H9 (cell line): ENCODE data around the gene MSLN. TPM values are rescaled to one million over a fixed set of nuclear protein-coding genes. Genes with fewer than 3 reads are reported as not detected.

Experiments used
- DNase-seq: peaks from one replicate; pipeline ENCODE4 v3.0.0-alpha.2; 2017
- H2AFZ ChIP-seq: one replicate; pipeline ENCODE4 v1.6.1; 2013; ENCODE audit warnings: mild to moderate bottlenecking, low read length, control low read depth, moderate library complexity
- H2AK5ac ChIP-seq: 2 replicates; pipeline ENCODE4 v1.6.1; 2013; ENCODE audit warnings: low read length, control low read depth, mixed read lengths; ENCODE audit not compliant: insufficient read length
- H2BK120ac ChIP-seq: one replicate; pipeline ENCODE4 v1.6.1; 2013; ENCODE audit warnings: low read depth, mild to moderate bottlenecking, low read length, control low read depth, inconsistent platforms; ENCODE audit not compliant: poor library complexity, severe bottlenecking
- H2BK12ac ChIP-seq: 2 replicates; pipeline ENCODE4 v1.6.1; 2013; ENCODE audit warnings: low read length, control low read depth, mixed read lengths, low read depth; ENCODE audit not compliant: insufficient read length
- H2BK15ac ChIP-seq: 2 replicates; pipeline ENCODE4 v1.6.1; 2013; ENCODE audit warnings: low read depth, low read length, control low read depth
- H2BK20ac ChIP-seq: one replicate; pipeline ENCODE4 v1.6.1; 2013; ENCODE audit warnings: low read depth, mild to moderate bottlenecking, low read length, control low read depth, inconsistent platforms; ENCODE audit not compliant: poor library complexity, severe bottlenecking
- H2BK5ac ChIP-seq: 2 replicates; pipeline ENCODE4 v1.6.1; 2013; ENCODE audit warnings: low read length, control low read depth, mixed read lengths; ENCODE audit not compliant: insufficient read length
- H3K14ac ChIP-seq: 2 replicates; pipeline ENCODE4 v1.6.1; 2013; ENCODE audit warnings: low read length, control low read depth; ENCODE audit not compliant: insufficient read depth
- H3K18ac ChIP-seq: 2 replicates; pipeline ENCODE4 v1.6.1; 2013; ENCODE audit warnings: low read depth, mild to moderate bottlenecking, mixed read lengths, low read length, control low read depth; ENCODE audit not compliant: insufficient read length
- H3K23ac ChIP-seq: 2 replicates; pipeline ENCODE4 v1.6.1; 2013; ENCODE audit warnings: low read length, control low read depth, mixed read lengths, low read depth; ENCODE audit not compliant: insufficient read length
- H3K23me2 ChIP-seq: 2 replicates; pipeline ENCODE4 v1.6.1; 2013; ENCODE audit warnings: low read depth, mild to moderate bottlenecking, mixed read lengths, low read length, control low read depth; ENCODE audit not compliant: insufficient read length, poor library complexity, severe bottlenecking
- H3K27ac ChIP-seq: 2 replicates; pipeline ENCODE4 v1.5.1; 2013; ENCODE audit warnings: low read length, control low read depth, mixed read lengths, low read depth; ENCODE audit not compliant: insufficient read length
- H3K27me3 ChIP-seq: 2 replicates; pipeline ENCODE4 v1.6.1; 2013; ENCODE audit warnings: low read length, control low read depth, inconsistent platforms; ENCODE audit not compliant: insufficient read depth
- H3K4ac ChIP-seq: 2 replicates; pipeline ENCODE4 v1.6.1; 2013; ENCODE audit warnings: low read depth, mild to moderate bottlenecking, control low read depth, inconsistent platforms, low read length, moderate library complexity
- H3K4me1 ChIP-seq: 2 replicates; pipeline ENCODE4 v1.6.1; 2013; ENCODE audit warnings: low read length, control low read depth, inconsistent platforms; ENCODE audit not compliant: insufficient read depth
- H3K4me2 ChIP-seq: 2 replicates; pipeline ENCODE4 v1.6.1; 2013; ENCODE audit warnings: low read length, control low read depth, mixed read lengths; ENCODE audit not compliant: insufficient read length, insufficient read depth
- H3K56ac ChIP-seq: 2 replicates; pipeline ENCODE4 v1.6.1; 2013; ENCODE audit warnings: low read depth, mild to moderate bottlenecking, mixed read lengths, low read length, control low read depth; ENCODE audit not compliant: insufficient read length
- H3K79me1 ChIP-seq: 2 replicates; pipeline ENCODE4 v1.6.1; 2013; ENCODE audit warnings: low read depth, mild to moderate bottlenecking, moderate library complexity, low read length, control low read depth, inconsistent platforms; ENCODE audit not compliant: insufficient read depth, poor library complexity, severe bottlenecking
- H3K79me2 ChIP-seq: 2 replicates; pipeline ENCODE4 v1.6.1; 2013; ENCODE audit warnings: low read length, control low read depth, inconsistent platforms; ENCODE audit not compliant: insufficient read depth
- H3K9ac ChIP-seq: 2 replicates; pipeline ENCODE4 v1.6.1; 2013; ENCODE audit warnings: low read length, control low read depth, mixed read lengths; ENCODE audit not compliant: insufficient read length; ENCODE audit errors: extremely low read depth
- H3K9me3 ChIP-seq: one replicate; pipeline ENCODE4 v1.6.1; 2013; ENCODE audit warnings: low read depth, low read length, inconsistent platforms; ENCODE audit not compliant: control insufficient read depth
- H3T11ph ChIP-seq: one replicate; pipeline ENCODE4 v1.6.1; 2013; ENCODE audit warnings: mild to moderate bottlenecking, low read length, control low read depth, inconsistent platforms
- H4K20me1 ChIP-seq: one replicate; pipeline ENCODE4 v1.6.1; 2013; ENCODE audit not compliant: control insufficient read depth, insufficient read length, insufficient read depth
- H4K5ac ChIP-seq: 2 replicates; pipeline ENCODE4 v1.6.1; 2013; ENCODE audit warnings: low read depth, mild to moderate bottlenecking, mixed read lengths, low read length, control low read depth; ENCODE audit not compliant: insufficient read length
- H4K8ac ChIP-seq: replicated peaks from 2 replicates; pipeline ENCODE4 v1.6.1; 2013; ENCODE audit warnings: low read length, control low read depth, mixed read lengths, low read depth; ENCODE audit not compliant: insufficient read length
- H4K91ac ChIP-seq: 2 replicates; pipeline ENCODE4 v1.6.1; 2013; ENCODE audit warnings: low read depth, mild to moderate bottlenecking, moderate library complexity, mixed read lengths, low read length, control low read depth; ENCODE audit not compliant: insufficient read length
- H3K27ac Mint-ChIP-seq, 3 experiments: 2 replicates in 2 of 3; 3 replicates in 1 of 3; pipeline ENCODE4 v1.8.0; 2020 to 2021; ENCODE audit warnings: mixed read lengths in 3 of 3, mild to moderate bottlenecking in 1 of 3, moderate library complexity in 1 of 3
- H3K27me3 Mint-ChIP-seq: 2 replicates; pipeline ENCODE4 v1.8.0; 2021; ENCODE audit warnings: low read depth, mild to moderate bottlenecking, moderate library complexity, mixed read lengths
- H3K36me3 Mint-ChIP-seq, 3 experiments: 2 replicates in 2 of 3; 3 replicates in 1 of 3; pipeline ENCODE4 v1.8.0; 2020 to 2021; ENCODE audit warnings: low read depth in 3 of 3, mixed read lengths in 3 of 3; ENCODE audit not compliant: insufficient read depth in 1 of 3
- H3K4me1 Mint-ChIP-seq, 2 experiments: 2 replicates each; pipeline ENCODE4 v1.8.0; 2020; ENCODE audit warnings: mixed read lengths in 2 of 2
- H3K4me3 Mint-ChIP-seq, 2 experiments: 2 replicates in 1 of 2; 3 replicates in 1 of 2; pipeline ENCODE4 v1.8.0; 2020 to 2021; ENCODE audit warnings: mild to moderate bottlenecking in 2 of 2, mixed read lengths in 2 of 2, moderate library complexity in 1 of 2
- H3K9me3 Mint-ChIP-seq, 2 experiments: 2 replicates in 1 of 2; 3 replicates in 1 of 2; pipeline ENCODE4 v1.8.0; 2020; ENCODE audit warnings: mild to moderate bottlenecking in 2 of 2, mixed read lengths in 2 of 2, moderate library complexity in 1 of 2
- WGBS: extraction: QIAGEN DNeasy Blood & Tissue Kit; methylation state at CpG from one replicate; pipeline ENCODE4 v1.1.7; 2013; ENCODE audit warnings: missing lambda C conversion rate, low lambda C conversion rate, mixed read lengths; ENCODE audit not compliant: insufficient read length; ENCODE audit errors: extremely low coverage; 5-methylcytosine and 5-hydroxymethylcytosine counted together
- total RNA-seq: library from RNA; stranded (reverse); gene quantifications from 2 replicates; pipeline ENCODE4 v1.2.1, GENCODE V29; 2021
- TF ChIP-seq, protein P1 (sequence below): fragments of 200-600 bp; sonication (generic); conservative IDR thresholded peaks from 3 replicates; pipeline ENCODE4 v1.8.0; 2021; ENCODE audit warnings: antibody characterized with exemption, mild to moderate bottlenecking

MSLN gene
- total RNA-seq, 1 experiment from 2014 or later: 0.22 TPM

DNA sequence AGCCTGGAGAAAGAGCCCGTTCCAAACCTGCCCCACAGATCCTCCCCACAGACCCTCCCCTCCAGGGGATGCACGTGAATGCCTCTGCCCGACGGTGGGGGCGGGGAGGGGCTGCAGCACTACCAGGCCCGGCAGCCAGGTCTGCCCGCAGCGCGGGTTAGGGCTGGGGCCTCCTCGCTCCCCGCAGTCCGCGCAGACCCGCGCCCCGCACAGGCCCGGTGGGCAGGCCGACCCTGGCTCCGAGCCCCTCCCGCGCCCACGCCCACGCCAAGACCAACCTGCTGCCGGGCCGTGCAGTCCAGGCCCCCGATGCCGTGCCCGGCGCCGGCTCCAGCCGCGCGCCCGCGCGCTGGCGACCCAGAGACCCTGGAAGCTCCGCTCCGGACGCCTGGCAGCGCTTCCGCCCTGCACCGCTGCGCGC is 27.5 kb downstream of the MSLN start, which contains the start of gene RPUSD1:
TSS of gene RPUSD1 (minus strand) at position 404 of the 421 bp plus-strand sequence. CDS start 644 bp downstream, outside the sequence.
- Histone ChIP-seq H4K20me1 (no peaks in the 10 kb centered on the region), H3K4ac (no peak within 1 kb of the TSS), H3K9me3 (no peaks in the 10 kb centered on the region), H3K18ac (peak within 1 kb of the TSS; percentile 83), H4K5ac (no peak within 1 kb of the TSS), H3K79me1 (peaks cover 2% of the 10 kb centered on the region), H3K27ac (no peak within 1 kb of the TSS), H2AK5ac (no peak within 1 kb of the TSS), H3K4me2 (peak within 1 kb of the TSS; percentile 88), H2BK5ac (no peak within 1 kb of the TSS), H2BK15ac (no peak within 1 kb of the TSS), H4K8ac (no peak within 1 kb of the TSS), H3K23me2 (peaks cover 11% of the 10 kb centered on the region), H4K91ac (no peak within 1 kb of the TSS), H3T11ph (no peak within 1 kb of the TSS), H3K23ac (no peak within 1 kb of the TSS), H2BK12ac (no peak within 1 kb of the TSS), H2BK120ac (no peak within 1 kb of the TSS), H3K56ac (no peak within 1 kb of the TSS), H3K9ac (peak within 1 kb of the TSS; percentile 63), H2BK20ac (no peak within 1 kb of the TSS), H3K14ac (peak within 1 kb of the TSS; percentile 93), H3K27me3 (no peaks in the 10 kb centered on the region), H3K79me2 (no peaks in the 10 kb centered on the region; the same call in 1 of the 2 replicates), H3K4me1 (no peaks in the 10 kb centered on the region), H2AFZ (no peak within 1 kb of the TSS)
- Mint-ChIP-seq H3K27me3 (no peaks in the 10 kb centered on the region), H3K36me3 (peaks cover 8 to 28% (median 25%) of the 10 kb centered on the region in 3 experiments; a peak in 6 of 7 replicates), H3K4me3 (peak within 1 kb of the TSS; percentile 87 to 93), H3K4me1 (peaks cover 0 to 2% of the 10 kb centered on the region in 2 experiments; a peak in 1 of 4 replicates), H3K27ac (peak within 1 kb of the TSS in 2 of 3 experiments; percentile 44 to 59; a peak in 3 of 7 replicates), H3K9me3 (no peaks in the 10 kb centered on the region)
- DNase-seq: no peak
- WGBS: no CpG with 5 or more reads among the region's 45 CpGs
- TF ChIP-seq, protein P1, sequence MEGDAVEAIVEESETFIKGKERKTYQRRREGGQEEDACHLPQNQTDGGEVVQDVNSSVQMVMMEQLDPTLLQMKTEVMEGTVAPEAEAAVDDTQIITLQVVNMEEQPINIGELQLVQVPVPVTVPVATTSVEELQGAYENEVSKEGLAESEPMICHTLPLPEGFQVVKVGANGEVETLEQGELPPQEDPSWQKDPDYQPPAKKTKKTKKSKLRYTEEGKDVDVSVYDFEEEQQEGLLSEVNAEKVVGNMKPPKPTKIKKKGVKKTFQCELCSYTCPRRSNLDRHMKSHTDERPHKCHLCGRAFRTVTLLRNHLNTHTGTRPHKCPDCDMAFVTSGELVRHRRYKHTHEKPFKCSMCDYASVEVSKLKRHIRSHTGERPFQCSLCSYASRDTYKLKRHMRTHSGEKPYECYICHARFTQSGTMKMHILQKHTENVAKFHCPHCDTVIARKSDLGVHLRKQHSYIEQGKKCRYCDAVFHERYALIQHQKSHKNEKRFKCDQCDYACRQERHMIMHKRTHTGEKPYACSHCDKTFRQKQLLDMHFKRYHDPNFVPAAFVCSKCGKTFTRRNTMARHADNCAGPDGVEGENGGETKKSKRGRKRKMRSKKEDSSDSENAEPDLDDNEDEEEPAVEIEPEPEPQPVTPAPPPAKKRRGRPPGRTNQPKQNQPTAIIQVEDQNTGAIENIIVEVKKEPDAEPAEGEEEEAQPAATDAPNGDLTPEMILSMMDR: no peak
